GM18511 (cell line): Measurements from ENCODE around the gene SPRR1B.
"Not testable (repeated sequence)": the region's sequence is repeated elsewhere in the genome, so short reads cannot be mapped to it uniquely, and the experiment has no call there.

Source experiments
- ATAC-seq: cut with Tn5 transposase; IDR thresholded peaks from one replicate; pipeline ENCODE4 v1.9.1; 2021; ENCODE audit warnings: mild to moderate bottlenecking, moderate library complexity; ENCODE audit not compliant: unreplicated experiment

The SPRR1B gene, protein sequence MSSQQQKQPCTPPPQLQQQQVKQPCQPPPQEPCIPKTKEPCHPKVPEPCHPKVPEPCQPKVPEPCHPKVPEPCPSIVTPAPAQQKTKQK

DNA sequence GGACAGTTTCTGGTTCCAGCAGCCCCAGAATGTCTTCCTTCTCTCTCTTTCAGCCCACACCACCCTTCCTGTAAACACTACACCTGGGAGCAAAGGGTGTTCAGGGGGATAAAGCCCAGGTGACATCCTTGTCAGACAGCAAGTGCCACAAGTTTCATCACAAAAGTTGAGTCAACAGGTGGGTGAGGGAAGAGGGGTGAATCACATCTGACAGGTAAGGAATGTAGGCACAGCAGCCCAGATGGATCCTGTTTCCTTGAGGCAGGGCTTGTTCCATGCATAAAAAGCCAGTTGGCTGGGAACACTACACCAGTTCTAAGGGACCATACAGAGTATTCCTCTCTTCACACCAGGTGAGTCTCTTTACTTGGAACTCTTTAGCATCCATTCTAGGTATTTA, at the start of gene SPRR1B:
Gene SPRR1B, plus strand, starts transcription at position 309 of the 400 bp plus-strand sequence. CDS start 1,143 bp downstream, outside the sequence.
- no peak for ATAC-seq

DNA sequence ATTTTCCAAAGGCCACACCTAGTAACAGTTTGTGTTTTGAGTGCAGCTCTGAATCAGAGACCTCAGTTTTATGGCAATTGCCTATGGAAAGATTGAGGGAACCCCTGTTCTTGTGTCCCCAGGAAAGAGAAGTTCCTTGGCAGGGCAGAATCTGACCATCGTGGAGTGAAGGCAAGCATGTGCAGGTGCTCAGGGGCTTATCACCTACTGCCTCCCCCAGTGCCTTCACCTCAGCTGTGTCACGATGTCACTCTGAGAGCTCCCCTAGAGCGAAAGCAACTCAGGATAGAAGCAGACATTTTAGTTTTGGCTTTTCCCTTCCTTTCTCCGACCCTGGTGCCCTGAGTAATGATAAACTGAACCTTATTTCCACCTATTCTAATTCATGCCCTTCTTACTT, 48.9 kb upstream of the SPRR1B start:
- no peak for ATAC-seq

DNA sequence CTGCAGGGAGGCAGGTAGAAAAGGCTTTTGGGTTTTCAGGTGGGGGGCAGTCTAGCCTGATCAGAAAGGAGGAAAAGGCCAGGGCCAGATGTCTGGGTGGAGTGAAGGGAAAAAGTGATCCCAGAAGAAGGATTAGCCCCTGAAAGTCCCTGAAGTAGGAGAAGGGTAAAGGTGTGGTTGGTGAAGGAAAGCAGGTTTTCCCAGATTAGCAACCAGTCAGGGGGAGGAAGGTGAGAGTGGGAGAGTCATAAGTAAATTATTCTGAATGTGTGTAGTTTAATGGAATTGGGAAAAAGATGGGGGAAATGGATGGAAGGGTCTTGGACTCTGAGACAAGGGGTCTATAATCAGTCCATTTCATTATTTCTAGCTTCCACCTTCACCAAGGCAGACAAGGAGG, 47.8 kb upstream of the SPRR1B start:
- ATAC-seq = no peak

DNA sequence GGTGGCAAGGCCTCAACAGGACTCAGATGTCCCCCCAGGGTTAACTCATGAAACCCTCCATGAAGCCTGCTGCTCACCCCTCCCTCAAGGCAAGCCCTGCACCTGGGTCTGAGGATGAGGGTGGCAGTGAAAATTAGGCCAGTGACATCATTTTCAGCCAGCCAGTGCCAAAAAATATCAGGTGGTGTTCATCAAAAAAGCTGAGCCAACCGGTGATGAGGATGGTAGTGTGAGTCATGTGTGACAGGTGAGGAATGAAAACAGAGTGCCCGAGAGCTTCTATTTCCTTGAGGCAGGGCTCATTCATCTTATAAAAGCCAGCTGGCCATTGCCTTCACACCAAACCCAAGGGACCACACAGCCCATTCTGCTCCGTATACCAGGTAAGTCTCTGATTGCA, 47.3 kb upstream of the SPRR1B start, which contains the start of gene SPRR1A:
Gene SPRR1A, plus strand, starts transcription at position 339 of the 400 bp plus-strand sequence. CDS start 1,150 bp downstream, outside the sequence.
- ATAC-seq = no peak

DNA sequence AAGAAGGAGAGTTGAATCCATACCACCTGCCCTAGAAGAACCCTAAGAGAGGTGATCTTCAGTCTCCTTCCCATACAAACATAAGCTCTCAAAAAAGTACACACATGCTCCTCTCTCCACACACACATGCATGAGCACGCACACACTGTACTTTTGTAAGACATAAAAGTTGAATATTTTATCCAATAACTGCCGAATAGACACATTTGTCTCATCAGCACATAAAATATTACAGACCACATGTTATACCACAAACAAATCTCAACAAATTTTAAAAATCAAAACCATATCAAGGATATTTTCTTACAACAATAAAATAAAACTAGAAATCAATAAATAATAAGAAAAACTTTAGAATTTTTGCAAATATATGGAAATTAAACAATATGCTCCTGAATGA, 44.4 kb upstream of the SPRR1B start:
- no peak for ATAC-seq

DNA sequence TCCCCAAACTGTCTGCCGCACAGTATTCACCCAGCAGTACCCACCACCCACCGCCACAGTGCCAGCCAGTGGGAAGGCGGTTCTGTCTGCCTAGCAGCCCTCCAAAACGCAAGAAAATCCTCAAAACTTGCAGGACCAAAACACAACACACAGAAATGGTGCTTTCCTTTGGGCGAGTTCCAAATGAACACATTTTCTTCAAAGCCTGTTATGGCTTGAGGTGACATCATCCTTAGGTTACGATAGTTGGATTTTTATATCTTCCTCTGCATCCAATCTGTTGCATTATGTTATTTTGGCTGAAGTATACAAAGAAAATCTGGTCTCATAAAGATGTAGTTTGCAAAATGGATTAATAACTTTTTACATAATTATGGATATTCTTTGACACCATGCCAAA, 37.8 kb upstream of the SPRR1B start:
- ATAC-seq = no peak

DNA sequence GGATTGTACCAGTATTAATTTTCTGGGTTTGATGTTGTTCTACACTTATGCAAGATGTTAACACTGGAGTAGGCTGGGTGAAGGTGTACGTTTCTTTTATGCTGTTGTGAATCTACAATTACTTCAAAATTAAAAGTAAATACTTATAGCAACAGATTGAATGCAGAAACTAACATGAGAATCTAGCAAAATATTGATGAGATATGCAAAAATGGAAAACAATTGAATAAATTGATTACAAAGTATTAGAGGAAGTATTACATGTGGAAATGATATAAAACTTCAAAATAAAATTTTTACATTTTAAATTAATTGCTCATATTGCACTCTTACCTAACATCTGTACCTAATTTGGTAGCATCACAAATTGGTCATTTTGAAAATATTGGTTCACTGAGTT, 35.2 kb upstream of the SPRR1B start:
- ATAC-seq = no peak

DNA sequence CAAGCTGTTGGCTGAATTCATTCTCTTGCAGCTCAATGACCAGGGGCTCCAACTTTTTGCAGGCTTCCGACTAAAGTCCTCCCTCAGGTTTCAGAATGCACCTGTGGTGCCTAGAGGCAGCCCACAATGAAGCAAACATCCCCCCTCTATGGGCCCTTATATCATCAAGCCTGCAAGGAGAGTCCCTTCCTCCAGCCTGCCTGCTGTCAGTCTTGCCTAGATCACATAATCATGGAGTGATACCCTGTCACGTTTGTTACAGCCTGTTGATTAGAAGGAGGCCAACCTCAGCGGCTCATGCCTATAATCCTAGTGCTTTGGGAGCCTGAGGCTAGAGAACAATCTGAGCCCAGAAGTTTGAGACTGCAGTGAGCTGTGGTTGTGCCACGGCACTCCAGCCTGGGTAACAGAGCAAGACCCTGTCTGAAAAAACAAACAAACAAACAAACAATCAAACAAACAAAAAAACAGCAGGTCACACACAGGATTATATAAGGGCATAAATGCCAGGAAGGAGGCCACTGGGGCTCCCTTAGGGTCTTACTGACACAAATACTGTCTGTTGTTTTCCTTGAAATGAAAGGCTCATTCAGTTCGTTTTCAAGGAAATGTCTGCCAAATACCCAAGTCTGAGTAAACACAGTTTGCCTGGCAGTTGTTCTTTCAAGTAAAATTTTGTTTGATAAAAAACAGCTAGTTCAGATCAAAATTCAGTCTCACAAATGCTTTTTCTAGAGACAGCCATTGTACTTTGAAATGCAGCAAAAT, 34.2 kb upstream of the SPRR1B start:
- ATAC-seq = no peak

DNA sequence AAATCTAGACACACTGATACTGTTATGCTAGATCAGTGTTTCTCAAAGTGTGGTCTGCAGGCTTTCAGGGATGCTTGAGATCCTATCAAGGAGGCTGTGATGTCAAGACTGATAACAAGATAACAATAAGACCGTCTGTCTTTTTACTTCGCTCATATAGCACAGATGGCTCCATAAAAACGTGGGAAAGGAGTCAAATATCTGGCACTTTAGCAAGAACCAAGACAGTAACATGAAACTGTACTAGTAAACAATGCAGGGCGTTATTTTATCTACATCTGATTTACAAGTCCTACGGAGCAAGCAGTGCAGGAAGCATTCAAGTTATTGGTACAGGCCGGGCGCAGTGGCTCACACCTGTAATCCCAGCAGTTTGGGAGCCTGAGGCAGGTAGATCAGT, 33.1 kb upstream of the SPRR1B start:
- ATAC-seq = no peak

DNA sequence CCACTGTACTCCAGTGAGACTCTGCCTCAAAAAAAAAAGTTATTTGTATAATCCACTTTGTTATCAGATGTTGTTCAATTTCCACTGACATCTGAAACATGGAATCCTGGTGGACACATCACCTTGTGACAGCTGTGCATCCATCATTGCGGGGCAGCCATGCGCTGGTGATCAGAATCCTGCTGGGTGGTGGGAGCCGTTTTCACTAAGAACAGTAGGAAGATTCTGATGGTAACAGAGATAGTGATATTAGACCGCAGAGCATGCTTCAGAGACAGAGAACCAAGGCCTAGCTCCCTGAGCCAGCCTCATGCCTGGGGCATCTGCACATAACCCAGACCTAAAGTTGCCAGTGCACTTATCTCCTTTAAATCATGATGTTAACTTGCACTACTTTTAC, 32.5 kb upstream of the SPRR1B start:
- ATAC-seq = no peak

DNA sequence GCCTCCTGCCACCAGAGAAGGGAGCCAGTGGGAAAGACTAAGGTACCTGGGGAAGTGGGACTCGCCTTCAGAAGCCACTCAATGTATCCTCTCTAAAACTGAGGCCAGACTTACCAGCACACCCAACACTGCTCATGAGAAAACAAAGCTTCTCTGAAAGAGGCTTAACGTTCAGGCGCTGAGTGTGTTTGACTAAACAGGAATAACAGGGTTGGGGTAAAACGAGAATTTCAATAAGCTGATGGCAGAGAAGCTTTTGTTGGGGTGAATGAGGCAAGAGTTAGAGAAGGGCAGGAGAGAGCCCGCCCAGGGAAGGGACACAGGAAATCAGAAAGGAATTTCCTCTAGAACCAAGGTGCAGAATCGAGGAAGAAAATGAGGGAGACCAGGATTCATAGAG, 31.2 kb upstream of the SPRR1B start:
- no peak for ATAC-seq

DNA sequence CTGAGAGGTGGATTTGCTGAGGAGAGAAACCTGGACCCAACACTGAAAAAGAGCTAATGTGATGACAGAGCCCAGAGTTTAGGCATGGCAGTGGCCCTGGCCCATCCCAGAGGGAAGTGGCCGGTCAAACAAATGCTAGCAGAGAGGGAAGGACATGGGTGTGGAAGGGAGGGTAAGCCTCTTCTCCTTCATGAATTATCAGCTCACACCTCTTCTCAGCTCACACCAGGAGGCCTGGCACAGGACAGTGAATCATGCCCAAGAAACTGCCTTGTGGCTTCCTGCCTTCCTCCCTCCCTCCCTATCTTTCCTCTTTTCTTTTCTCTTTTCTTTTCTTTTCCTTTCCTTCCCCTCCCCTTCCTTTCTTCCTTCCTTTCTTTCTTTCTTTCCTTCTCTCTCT, 30.7 kb upstream of the SPRR1B start:
- no peak for ATAC-seq

DNA sequence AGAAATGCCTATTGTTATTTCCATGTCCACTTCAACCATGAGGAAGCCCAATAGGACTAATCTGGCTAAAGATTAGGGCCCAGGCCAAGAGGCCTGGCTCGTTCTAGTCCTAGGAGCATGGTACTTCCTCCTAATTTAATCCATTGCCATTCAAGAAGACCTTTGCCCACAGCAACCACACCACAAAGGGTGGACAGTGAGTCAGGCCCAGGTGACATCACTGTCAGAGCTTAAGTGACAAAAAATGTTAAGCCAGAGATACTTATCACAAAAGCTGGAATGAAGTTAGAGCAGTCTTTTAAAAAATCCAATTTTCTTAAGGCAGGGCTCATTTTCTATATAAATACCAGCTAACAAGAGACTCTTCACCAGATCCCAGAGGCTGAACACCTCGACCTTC, 29.6 kb upstream of the SPRR1B start, which contains the start of gene SPRR3:
Gene SPRR3, plus strand, starts transcription at position 368 of the 400 bp plus-strand sequence. CDS start 1,272 bp downstream, outside the sequence.
- no peak for ATAC-seq

DNA sequence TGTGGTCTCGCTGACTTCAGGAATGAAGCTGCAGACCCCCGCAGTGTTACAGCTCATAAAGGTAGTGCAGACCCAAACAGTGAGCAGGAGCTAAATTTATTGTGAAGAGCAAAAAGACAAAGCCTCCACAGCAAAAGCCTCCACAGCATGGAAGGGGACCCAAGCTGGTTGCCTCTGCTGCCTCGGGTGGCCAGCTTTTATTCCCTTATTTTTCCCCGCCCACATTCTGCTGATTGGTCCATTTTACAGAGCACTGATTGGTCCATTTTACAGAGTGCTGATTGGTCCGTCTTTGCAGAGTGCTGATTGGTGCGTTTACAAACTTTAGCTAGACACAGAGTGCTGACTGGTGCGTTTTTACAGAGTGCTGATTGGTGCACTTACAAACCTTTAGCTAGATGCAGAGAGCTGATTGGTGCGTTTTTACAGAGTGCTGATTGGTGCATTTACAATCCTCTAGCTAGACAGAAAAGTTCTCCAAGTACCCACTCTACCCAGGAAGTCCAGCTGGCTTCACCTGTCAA, 19.7 kb upstream of the SPRR1B start:
- ATAC-seq = not testable (repeated sequence)

DNA sequence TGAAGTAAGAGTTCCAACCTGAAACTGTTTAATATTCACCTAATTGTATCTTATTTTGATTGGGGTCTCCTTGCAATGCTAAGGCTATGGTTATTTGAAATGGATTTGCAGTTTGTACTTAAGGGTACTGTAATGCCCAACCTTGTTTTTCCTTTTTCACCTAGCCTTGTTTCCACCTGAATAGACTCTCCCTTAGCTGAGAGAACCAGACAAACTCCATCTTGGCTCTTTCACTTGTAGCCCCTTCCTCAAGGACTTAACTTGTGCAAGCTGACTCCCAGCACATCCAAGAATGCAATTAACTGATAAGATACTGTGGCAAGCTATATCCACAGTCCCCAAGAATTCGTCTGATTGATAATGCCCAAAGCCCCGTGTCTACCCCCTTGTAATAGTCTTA, 9.2 kb upstream of the SPRR1B start:
- ATAC-seq = not testable (repeated sequence)

DNA sequence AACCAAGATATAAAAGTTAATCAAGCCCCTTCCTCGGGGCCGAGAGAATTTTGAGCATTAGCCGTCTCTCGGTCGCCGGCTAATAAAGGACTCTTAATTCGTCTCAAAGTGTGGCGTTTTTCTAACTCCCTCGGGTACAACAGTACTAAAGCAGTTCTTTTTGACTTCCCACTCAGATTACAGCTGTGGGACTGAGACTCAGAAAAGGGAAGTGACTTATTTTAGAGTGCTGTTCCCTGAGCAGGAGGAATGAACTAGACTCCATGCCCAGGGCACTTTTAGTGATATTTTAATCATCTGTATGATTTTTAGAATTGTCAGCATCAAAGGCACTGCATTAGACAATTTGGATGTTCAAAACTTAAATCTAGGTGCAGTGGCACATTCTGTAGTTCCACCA, 8.7 kb upstream of the SPRR1B start:
- not testable (repeated sequence) for ATAC-seq

DNA sequence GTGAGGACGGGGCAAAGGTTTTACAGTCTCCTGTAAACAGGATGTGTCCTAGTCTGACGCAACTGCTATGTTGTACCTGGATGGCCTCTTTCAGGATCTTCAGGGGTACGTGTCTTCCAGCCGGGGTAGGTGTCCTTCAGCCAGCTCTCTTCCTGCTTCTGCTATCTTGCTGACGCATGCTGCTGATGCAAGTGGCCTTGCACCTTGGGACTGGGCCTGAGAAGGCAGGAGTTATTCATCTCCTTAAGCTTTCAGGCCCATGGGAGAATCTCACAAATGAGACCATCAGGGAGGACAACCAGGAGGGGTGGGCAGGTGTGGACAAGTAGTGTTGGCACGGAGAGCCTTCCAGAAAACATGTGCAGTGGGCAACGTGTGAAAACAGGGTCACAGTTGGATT, 7.9 kb upstream of the SPRR1B start:
- no peak for ATAC-seq

DNA sequence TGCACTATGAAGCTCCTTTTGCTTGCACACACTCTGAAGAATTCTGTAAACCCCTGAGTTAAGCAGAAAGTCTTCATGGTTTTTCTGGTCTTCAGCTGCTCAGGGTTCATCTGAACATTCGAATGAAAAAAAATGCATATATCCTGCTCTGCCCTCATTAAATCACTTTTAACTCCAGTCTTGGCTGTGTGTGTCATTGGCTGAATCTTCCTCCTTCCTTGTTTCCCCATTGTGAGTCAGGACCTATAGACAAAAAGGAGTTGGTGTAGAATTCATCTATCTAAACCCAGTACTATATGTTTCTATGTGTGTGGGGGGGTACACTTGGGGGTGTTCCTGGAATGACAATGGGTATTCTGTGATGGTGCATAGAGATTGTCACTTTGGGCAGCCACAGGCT, 6.6 kb upstream of the SPRR1B start:
- no peak for ATAC-seq

DNA sequence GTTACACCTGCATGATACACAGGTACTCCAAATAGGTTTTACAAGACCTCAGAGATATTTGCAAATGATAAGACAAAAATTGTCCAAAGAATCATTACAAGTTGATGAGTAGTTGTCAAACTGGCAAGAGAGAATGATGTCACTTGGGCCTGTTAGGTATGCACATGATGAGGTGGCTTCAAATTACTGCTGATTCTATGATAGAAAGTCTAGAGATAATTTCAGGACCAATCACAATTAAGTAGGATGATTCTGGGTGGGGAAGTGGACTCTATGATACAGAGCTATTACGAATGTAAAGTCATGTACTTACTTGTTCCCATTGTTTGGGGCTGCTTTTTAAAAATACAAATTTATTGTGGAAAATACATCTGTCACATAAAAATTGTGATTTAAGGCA, 5.2 kb upstream of the SPRR1B start:
- no peak for ATAC-seq

DNA sequence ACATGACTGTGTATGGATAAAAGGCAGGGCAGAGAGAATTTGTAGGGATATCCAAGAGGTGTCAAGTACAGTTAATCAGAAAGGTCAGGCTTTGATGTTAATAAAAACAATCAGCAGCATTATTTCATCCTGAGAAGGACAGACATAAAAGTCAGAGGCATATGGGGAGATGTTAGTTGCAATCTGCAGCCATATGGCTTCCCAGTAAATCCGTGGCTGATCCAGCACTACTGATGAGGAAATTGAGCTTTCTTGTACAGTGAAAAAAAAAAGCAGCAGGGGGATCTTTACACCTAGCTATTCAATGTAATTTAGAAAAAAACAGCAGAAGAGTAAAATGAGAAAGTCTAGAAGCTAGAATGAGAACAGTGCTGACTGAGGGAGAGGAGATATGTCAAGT, 2.2 kb upstream of the SPRR1B start:
- ATAC-seq = no peak

DNA sequence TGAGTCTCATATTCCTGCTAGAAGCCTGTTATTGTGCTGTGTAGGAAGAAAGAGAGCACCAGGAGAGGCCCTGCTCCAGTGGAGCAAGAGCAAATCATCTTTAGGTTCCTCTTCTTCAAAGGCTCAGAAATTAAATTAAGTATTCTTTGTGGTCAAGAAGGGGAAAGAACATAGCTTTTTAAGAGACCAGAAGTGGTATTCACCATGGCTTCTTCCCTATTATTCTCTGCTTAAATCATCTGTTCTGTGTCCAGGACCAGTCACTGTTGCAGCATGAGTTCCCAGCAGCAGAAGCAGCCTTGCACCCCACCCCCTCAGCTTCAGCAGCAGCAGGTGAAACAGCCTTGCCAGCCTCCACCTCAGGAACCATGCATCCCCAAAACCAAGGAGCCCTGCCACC, 1.1 kb downstream of the SPRR1B start:
- no peak for ATAC-seq

DNA sequence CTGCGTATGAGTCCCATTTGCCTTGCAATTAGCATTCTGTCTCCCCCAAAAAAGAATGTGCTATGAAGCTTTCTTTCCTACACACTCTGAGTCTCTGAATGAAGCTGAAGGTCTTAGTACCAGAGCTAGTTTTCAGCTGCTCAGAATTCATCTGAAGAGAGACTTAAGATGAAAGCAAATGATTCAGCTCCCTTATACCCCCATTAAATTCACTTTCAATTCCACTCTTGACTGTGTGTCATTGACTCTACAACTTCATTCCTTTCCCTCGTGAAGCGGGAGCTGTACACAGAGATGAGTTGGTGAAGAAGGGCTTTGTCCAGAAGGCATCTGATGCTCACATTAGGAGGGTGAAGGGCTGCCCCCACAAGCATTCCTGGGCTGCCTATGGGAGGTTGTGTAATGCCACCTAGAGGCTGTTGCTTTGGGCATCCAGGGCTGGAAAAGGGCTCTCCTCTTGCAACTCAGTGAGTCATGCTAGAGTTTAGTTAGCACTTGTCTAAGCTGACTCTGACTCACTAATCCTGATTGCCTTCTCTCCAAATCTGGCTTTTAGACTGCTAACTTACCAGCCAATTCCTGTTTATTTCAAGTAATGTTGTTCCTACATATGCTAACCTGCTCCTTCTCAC, 1.8 kb downstream of the SPRR1B start:
- ATAC-seq = no peak
